ENCODE data around the gene ATG7. TPM values are rescaled to one million over a fixed set of nuclear protein-coding genes. Genes with fewer than 3 reads are reported as not detected.

Gene ATG7
- polyA plus RNA-seq, 3 donors: 23.1 to 27.4 (median 26.6) TPM

GRCh38 chr3:11375333-11376088 is 103.3 kb downstream of the ATG7 start:
- DNase-seq (ENCODE audit: extremely low read depth in 1 of 11, low read depth in 9 of 11, low spot score in 4 of 11): no peak

GRCh38 chr3:11377719-11378118 is 105.5 kb downstream of the ATG7 start:
- DNase-seq (ENCODE audit: extremely low read depth in 1 of 11, low read depth in 9 of 11, low spot score in 4 of 11): no peak

- peak in 4 of 11 donors; percentile 57 to 70 (median 64) for DNase-seq (ENCODE audit: extremely low read depth in 1 of 11, low read depth in 9 of 11, low spot score in 4 of 11)
Observed at GRCh38 chr3:11379238-11379823, 107.1 kb downstream of the ATG7 start.

- DNase-seq (ENCODE audit: extremely low read depth in 1 of 11, low read depth in 9 of 11, low spot score in 4 of 11): no peak
Observed at GRCh38 chr3:11379824-11380701, 107.9 kb downstream of the ATG7 start.

- DNase-seq (ENCODE audit: extremely low read depth in 1 of 11, low read depth in 9 of 11, low spot score in 4 of 11): no peak
Observed at GRCh38 chr3:11381141-11381540, 108.9 kb downstream of the ATG7 start.

DNA sequence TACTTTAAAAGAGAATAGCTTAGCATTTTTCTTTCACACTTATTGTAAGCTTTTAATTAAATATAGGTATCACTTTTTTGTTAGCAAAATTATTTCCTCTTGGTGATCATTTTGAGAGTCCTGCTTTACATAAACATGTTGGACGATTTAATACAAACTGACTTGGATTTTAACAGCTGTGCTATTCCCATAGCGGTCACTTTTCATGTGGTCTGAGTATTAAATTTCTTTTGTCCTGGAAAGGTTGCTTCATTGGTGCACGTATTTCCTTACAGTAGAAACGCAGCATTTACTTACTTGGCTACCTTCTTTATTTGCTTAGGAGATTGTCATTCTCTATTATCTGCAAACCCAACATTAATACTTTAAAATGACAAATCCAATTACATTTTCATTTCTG is 109.4 kb downstream of the ATG7 start:
- no peak for DNase-seq (ENCODE audit: extremely low read depth in 1 of 11, low read depth in 9 of 11, low spot score in 4 of 11)

- DNase-seq (ENCODE audit: extremely low read depth in 1 of 11, low read depth in 9 of 11, low spot score in 4 of 11): no peak
Observed at GRCh38 chr3:11382146-11382745, 110.0 kb downstream of the ATG7 start.

GRCh38 chr3:11384074-11384473 is 111.9 kb downstream of the ATG7 start:
- no peak for DNase-seq (ENCODE audit: extremely low read depth in 1 of 11, low read depth in 9 of 11, low spot score in 4 of 11)

DNA sequence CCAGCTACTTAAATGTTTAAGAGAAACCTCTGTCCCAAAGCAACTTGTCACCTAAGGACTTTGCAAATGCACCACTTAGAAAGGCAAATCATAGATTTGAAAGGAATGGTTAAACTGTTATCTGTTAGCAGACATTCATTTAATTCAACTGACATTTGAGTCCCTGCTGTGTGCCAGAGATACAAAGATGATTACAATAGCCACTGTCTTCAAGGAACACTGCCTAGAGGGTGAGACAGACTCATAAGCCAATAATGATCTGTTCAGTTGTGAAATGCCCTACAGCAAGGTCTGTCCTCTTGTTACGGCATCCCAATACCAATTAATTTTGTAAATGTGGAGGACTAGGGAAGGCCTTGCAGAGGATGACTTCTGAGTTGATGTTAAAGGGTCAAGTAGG is 113.1 kb downstream of the ATG7 start:
- DNase-seq (ENCODE audit: extremely low read depth in 1 of 11, low read depth in 9 of 11, low spot score in 4 of 11): no peak

DNA sequence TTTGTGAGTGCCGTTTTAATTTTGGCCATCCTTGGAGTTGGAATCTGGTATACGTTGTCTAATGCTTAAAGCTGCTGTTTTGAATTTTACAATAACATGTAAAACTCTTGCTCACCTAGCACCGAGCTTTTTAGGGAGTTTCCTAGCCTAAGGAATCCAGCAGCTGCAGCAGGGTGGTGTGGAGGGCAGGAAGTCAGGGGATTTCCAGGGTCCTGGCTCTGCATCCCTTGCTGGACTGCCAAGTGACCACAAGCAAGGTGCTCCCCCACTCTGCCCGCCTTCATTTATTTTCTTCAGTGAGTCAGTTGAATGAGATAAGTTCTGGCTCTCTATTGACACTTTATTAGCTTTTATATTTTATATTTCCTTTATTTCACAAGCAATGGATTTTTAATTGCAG is 113.7 kb downstream of the ATG7 start:
- DNase-seq (ENCODE audit: extremely low read depth in 1 of 11, low read depth in 9 of 11, low spot score in 4 of 11): no peak

DNA sequence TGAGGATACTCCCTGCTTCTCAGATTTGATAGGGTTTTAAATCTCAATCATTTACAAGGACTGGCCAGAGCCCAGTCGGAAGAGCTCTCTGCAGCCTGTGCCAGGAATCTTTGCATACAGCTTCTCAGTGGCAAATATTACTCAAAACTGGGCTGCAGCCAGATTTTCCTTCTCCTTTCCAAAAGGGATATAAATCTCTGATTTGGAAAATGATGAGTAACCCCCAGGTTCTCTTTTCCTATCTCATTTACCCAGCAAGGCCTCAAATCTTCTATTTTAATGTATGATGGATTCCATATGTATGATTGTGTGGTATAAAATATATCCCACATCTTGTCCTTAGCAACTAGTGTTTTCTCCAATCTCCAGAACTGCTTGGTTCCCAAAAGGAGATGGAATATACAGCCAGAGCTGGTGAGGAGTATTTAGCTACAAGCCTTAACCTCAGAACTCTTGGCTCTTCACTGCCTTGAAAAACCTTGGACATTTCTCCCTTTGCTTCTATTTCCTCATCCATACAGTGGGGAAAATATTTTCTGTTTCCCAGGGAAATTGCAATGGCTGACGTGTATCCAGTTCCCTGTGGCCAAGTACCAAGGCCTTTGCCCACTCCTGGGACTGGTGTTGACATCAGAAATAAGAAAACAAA is 114.4 kb downstream of the ATG7 start:
- DNase-seq (ENCODE audit: extremely low read depth in 1 of 11, low read depth in 9 of 11, low spot score in 4 of 11): no peak

- DNase-seq (ENCODE audit: extremely low read depth in 1 of 11, low read depth in 9 of 11, low spot score in 4 of 11): no peak
Observed at GRCh38 chr3:11389386-11390268, 117.4 kb downstream of the ATG7 start.

GRCh38 chr3:11390411-11391131 is 118.4 kb downstream of the ATG7 start:
- DNase-seq (ENCODE audit: extremely low read depth in 1 of 11, low read depth in 9 of 11, low spot score in 4 of 11): no peak

GRCh38 chr3:11391174-11391879 is 119.1 kb downstream of the ATG7 start:
- no peak for DNase-seq (ENCODE audit: extremely low read depth in 1 of 11, low read depth in 9 of 11, low spot score in 4 of 11)

- no peak for DNase-seq (ENCODE audit: extremely low read depth in 1 of 11, low read depth in 9 of 11, low spot score in 4 of 11)
Observed at GRCh38 chr3:11392014-11392859, 120.0 kb downstream of the ATG7 start.

DNA sequence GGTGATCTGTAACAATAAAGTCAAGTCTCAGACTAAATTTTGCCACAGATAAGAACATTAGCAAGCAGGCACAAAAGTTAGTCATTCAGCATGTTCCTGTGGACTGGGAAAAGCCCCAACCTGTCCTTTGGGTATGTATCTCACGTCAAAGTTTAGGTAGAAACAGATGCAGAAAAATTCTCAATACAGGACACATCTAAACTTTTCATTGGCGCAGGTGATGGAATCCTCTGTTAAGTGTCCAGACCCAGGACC is 120.6 kb downstream of the ATG7 start:
- DNase-seq (ENCODE audit: extremely low read depth in 1 of 11, low read depth in 9 of 11, low spot score in 4 of 11): no peak

Measured in renal cortex interstitium (tissue), 11 donors.